ENCODE data around the gene ATP5ME.

The ATP5ME gene

DNA sequence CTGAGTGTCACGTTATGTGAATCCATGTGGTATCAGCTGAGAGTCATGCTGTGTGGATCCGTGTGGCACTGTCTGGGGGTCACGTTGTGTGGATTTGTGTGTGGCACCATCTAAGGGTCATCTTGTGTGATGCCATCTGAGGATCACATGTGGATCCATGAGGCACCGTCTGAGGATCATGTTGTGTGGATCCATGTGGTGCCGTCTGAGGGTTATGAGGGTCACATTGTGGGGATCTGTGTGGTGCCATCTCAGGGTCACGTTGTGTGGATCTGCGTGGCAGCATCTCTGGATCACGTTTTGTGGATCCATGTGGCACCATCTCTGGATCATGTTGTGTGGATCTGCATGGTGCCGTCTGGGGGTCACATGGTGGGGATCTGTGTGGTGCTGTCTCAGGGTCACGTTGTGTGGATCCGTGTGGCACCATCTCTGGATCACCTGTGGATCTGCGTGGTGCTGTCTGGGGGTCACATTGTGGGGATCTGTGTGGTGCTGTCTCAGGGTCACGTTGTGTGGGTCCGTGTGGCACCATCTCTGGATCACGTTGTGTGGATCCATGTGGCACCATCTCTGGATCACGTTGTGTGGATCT lies 41.8 kb downstream of the ATP5ME start:
- DNase-seq, result no peak

GRCh38 chr4:630656-631055 lies 43.4 kb downstream of the ATP5ME start:
- no peak for DNase-seq

GRCh38 chr4:629915-630641 lies 44.0 kb downstream of the ATP5ME start:
- no peak for DNase-seq

GRCh38 chr4:629636-629914 lies 44.5 kb downstream of the ATP5ME start:
- DNase-seq, result no peak

- DNase-seq, result no peak
Observed at GRCh38 chr4:628821-629635, 45.0 kb downstream of the ATP5ME start.

GRCh38 chr4:628311-628741 lies 45.8 kb downstream of the ATP5ME start:
- no peak for DNase-seq

GRCh38 chr4:627347-628125 lies 46.5 kb downstream of the ATP5ME start:
- no peak for DNase-seq

GRCh38 chr4:626201-627091 lies 47.6 kb downstream of the ATP5ME start:
- DNase-seq, result no peak

DNA sequence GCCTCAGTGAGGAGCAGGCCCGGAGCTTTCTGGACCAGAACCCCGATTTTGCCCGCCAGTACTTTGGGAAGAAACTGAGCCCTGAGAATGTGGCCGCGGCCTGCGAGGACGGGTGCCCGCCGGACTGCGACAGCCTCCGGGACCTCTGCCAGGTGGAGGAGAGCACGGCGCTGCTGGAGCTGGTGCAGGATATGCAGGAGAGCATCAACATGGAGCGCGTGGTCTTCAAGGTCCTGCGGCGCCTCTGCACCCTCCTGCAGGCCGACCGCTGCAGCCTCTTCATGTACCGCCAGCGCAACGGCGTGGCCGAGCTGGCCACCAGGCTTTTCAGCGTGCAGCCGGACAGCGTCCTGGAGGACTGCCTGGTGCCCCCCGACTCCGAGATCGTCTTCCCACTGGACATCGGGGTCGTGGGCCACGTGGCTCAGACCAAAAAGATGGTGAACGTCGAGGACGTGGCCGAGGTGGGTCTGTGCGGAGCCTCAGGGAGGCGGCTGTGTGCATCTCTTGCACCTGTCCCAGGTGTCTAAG lies 48.4 kb downstream of the ATP5ME start:
- no peak for DNase-seq

GRCh38 chr4:624705-625590 lies 49.1 kb downstream of the ATP5ME start, which contains the start of gene PDE6B:
Gene PDE6B (plus strand): TSS chr4:625573. CDS start chr4:625627, 54 bp downstream.
- DNase-seq, result no peak

- DNase-seq, result no peak
Observed at GRCh38 chr4:623914-624566, 50.0 kb downstream of the ATP5ME start.

- no peak for DNase-seq
Observed at GRCh38 chr4:622996-623913, 50.8 kb downstream of the ATP5ME start.
